IMR-90 (cell line): ENCODE data around the gene KIRREL2. TPM values are rescaled to one million over a fixed set of nuclear protein-coding genes. Genes with fewer than 3 reads are reported as not detected.

ENCODE experiments used
- ATAC-seq: fragments of 200-7000 bp; cut with Tn5 transposase; 2 replicates; pipeline ENCODE4 v1.9.1; 2020; ENCODE audit warnings: low read depth, mild to moderate bottlenecking, moderate library complexity
- BruUV-seq: library from RNA; stranded (reverse); fragments of 400-500 nt; replicated peaks from 2 replicates; lab custom pipeline; 2021; lab: Mats Ljungman, UMichigan
- CTCF ChIA-PET: fragments of 300-600 bp; formaldehyde crosslinking; extraction: SDS; loops from one replicate; lab custom pipeline; 2021; ENCODE audit warnings: antibody characterized with exemption; lab: Yijun Ruan, JAX
- POLR2A ChIA-PET: fragments of 300-600 bp; sonication (Branson Sonifier 250); formaldehyde crosslinking; loops from one replicate; lab custom pipeline; 2022; ENCODE audit warnings: antibody characterized with exemption; ENCODE audit not compliant: unreplicated experiment; lab: Charles Lee
- DNase-seq: peaks from one replicate; pipeline ENCODE4 v3.0.0; 2013
- H2AFZ ChIP-seq: replicated peaks from 2 replicates; pipeline ENCODE3; 2013; ENCODE audit warnings: low read length, mild to moderate bottlenecking; ENCODE audit not compliant: poor library complexity
- H2AK5ac ChIP-seq: 2 replicates; pipeline ENCODE4 v1.6.1; 2013; ENCODE audit warnings: low read depth, low read length, inconsistent platforms
- H2AK9ac ChIP-seq: replicated peaks from 2 replicates; pipeline ENCODE3; 2013; ENCODE audit warnings: mild to moderate bottlenecking, low read depth, low read length, moderate library complexity; ENCODE audit not compliant: poor library complexity
- H2BK120ac ChIP-seq: 2 replicates; pipeline ENCODE4 v1.6.1; 2013; ENCODE audit warnings: low read depth, low read length, inconsistent platforms
- H2BK15ac ChIP-seq: 3 replicates; pipeline ENCODE4 v1.6.1; 2013; ENCODE audit warnings: low read depth, low read length, inconsistent platforms
- H2BK20ac ChIP-seq: 2 replicates; pipeline ENCODE4 v1.6.1; 2013; ENCODE audit warnings: low read depth, mild to moderate bottlenecking, inconsistent platforms, low read length, moderate library complexity
- H2BK5ac ChIP-seq: 2 replicates; pipeline ENCODE4 v1.6.1; 2013; ENCODE audit warnings: mild to moderate bottlenecking, low read depth, low read length, inconsistent platforms; ENCODE audit not compliant: poor library complexity, severe bottlenecking
- H3K14ac ChIP-seq: replicated peaks from 2 replicates; pipeline ENCODE4 v1.6.1; 2013; ENCODE audit warnings: low read depth, low read length, inconsistent platforms
- H3K18ac ChIP-seq: 2 replicates; pipeline ENCODE4 v1.6.1; 2013; ENCODE audit warnings: low read depth, low read length, control low read depth
- H3K23ac ChIP-seq: 2 replicates; pipeline ENCODE4 v1.6.1; 2013; ENCODE audit warnings: low read depth, low read length, inconsistent platforms
- H3K27ac ChIP-seq: 2 replicates; pipeline ENCODE4 v1.5.1; 2013; ENCODE audit warnings: mild to moderate bottlenecking, control low read depth, low read length; ENCODE audit not compliant: insufficient read depth
- H3K27me3 ChIP-seq: 2 replicates; pipeline ENCODE4 v1.6.1; 2013; ENCODE audit warnings: low read length; ENCODE audit not compliant: control insufficient read depth, insufficient read depth
- H3K36me3 ChIP-seq: 2 replicates; pipeline ENCODE4 v1.6.1; 2013; ENCODE audit warnings: low read length, mixed read lengths; ENCODE audit not compliant: control insufficient read depth, insufficient read depth
- H3K4ac ChIP-seq: 2 replicates; pipeline ENCODE4 v1.6.1; 2013; ENCODE audit warnings: low read depth, low read length, inconsistent platforms
- H3K4me1 ChIP-seq: 2 replicates; pipeline ENCODE4 v1.6.1; 2013; ENCODE audit warnings: low read length, mixed read lengths; ENCODE audit not compliant: control insufficient read depth, insufficient read depth
- H3K4me2 ChIP-seq: 2 replicates; pipeline ENCODE4 v1.6.1; 2013; ENCODE audit warnings: low read depth, mild to moderate bottlenecking, control low read depth, low read length, moderate library complexity
- H3K4me3 ChIP-seq: 2 replicates; pipeline ENCODE4 v1.5.1; 2013; ENCODE audit warnings: low read depth, mild to moderate bottlenecking, control low read depth, low read length, moderate library complexity; ENCODE audit not compliant: insufficient read depth
- H3K56ac ChIP-seq: 2 replicates; pipeline ENCODE4 v1.6.1; 2013; ENCODE audit warnings: low read length, inconsistent platforms; ENCODE audit not compliant: insufficient read depth; ENCODE audit errors: extremely low read depth
- H3K79me1 ChIP-seq, 2 experiments: 2 replicates each; pipeline ENCODE4 v1.6.1; 2013; ENCODE audit warnings: low read length in 2 of 2, inconsistent platforms in 1 of 2, low read depth in 1 of 2
- H3K9ac ChIP-seq: 2 replicates; pipeline ENCODE4 v1.6.1; 2013; ENCODE audit warnings: low read depth, low read length, control low read depth
- H3K9me1 ChIP-seq: 2 replicates; pipeline ENCODE4 v1.6.1; 2013; ENCODE audit warnings: low read length, inconsistent platforms; ENCODE audit not compliant: insufficient read depth
- H3K9me3 ChIP-seq: 2 replicates; pipeline ENCODE4 v1.6.1; 2013; ENCODE audit warnings: low read length; ENCODE audit not compliant: control insufficient read depth, insufficient read depth
- H4K20me1 ChIP-seq: 2 replicates; pipeline ENCODE4 v1.6.1; 2013; ENCODE audit warnings: low read length, inconsistent platforms; ENCODE audit not compliant: insufficient read depth
- H4K5ac ChIP-seq: 2 replicates; pipeline ENCODE4 v1.6.1; 2013; ENCODE audit warnings: mild to moderate bottlenecking, low read depth, low read length, control low read depth
- H4K8ac ChIP-seq, 2 experiments: 2 replicates each; pipeline ENCODE4 v1.6.1; 2013; ENCODE audit warnings: low read depth in 2 of 2, low read length in 2 of 2, control low read depth in 1 of 2, inconsistent platforms in 1 of 2
- H4K91ac ChIP-seq: 2 replicates; pipeline ENCODE4 v1.6.1; 2013; ENCODE audit warnings: low read depth, low read length, inconsistent platforms; ENCODE audit not compliant: insufficient read depth
- BHLHE40 ChIP-seq: fragments of 150-350 bp; IDR thresholded peaks from 2 replicates; pipeline ENCODE4 v1.6.1; 2016; ENCODE audit warnings: mild to moderate bottlenecking, low read depth, low read length
- CEBPB ChIP-seq: IDR thresholded peaks from 2 replicates; pipeline ENCODE4 v1.6.1; 2012; ENCODE audit warnings: low read depth, low read length, improper control_type of control experiment
- CHD1 ChIP-seq: IDR thresholded peaks from 2 replicates; pipeline ENCODE4 v1.6.1; 2012; ENCODE audit warnings: low read depth, low read length, improper control_type of control experiment
- FOS ChIP-seq: fragments of 150-350 bp; IDR thresholded peaks from 2 replicates; pipeline ENCODE4 v1.6.1; 2016; ENCODE audit warnings: low read depth, low read length
- MAFK ChIP-seq: IDR thresholded peaks from 2 replicates; pipeline ENCODE4 v1.6.1; 2012; ENCODE audit warnings: low read depth, low read length, improper control_type of control experiment
- MAZ ChIP-seq: IDR thresholded peaks from 2 replicates; pipeline ENCODE4 v1.6.1; 2012; ENCODE audit warnings: low read depth, mild to moderate bottlenecking, low read length, improper control_type of control experiment, moderate library complexity, borderline replicate concordance
- MXI1 ChIP-seq: IDR thresholded peaks from 2 replicates; pipeline ENCODE4 v1.6.1; 2012; ENCODE audit warnings: low read depth, mild to moderate bottlenecking, low read length, moderate library complexity, borderline replicate concordance
- NFE2L2 ChIP-seq: fragments of 150-350 bp; IDR thresholded peaks from 2 replicates; pipeline ENCODE4 v1.6.1; 2016; ENCODE audit warnings: low read depth, mild to moderate bottlenecking, low read length
- POLR2A ChIP-seq: IDR thresholded peaks from 2 replicates; pipeline ENCODE4 v1.6.1; 2012; ENCODE audit warnings: mild to moderate bottlenecking, low read depth, low read length
- RAD21 ChIP-seq: IDR thresholded peaks from 2 replicates; pipeline ENCODE4 v1.6.1; 2012; ENCODE audit warnings: low read length, improper control_type of control experiment
- RCOR1 ChIP-seq: IDR thresholded peaks from 2 replicates; pipeline ENCODE4 v1.6.1; 2012; ENCODE audit warnings: mild to moderate bottlenecking, low read length, improper control_type of control experiment; ENCODE audit not compliant: insufficient replicate concordance
- RFX5 ChIP-seq: IDR thresholded peaks from 2 replicates; pipeline ENCODE4 v1.8.0; 2012; ENCODE audit warnings: low read depth, mild to moderate bottlenecking, low read length, moderate library complexity
- SMC3 ChIP-seq: fragments of 150-350 bp; IDR thresholded peaks from 2 replicates; pipeline ENCODE4 v1.6.1; 2016; ENCODE audit warnings: low read depth, mild to moderate bottlenecking, antibody characterized with exemption, low read length, moderate library complexity
- WGBS, 2 experiments: methylation state at CpG; one replicate each; pipeline versions ENCODE4 v1.1.5 to v1.1.7; 2013; ENCODE audit warnings: missing lambda C conversion rate in 2 of 2; ENCODE audit not compliant: insufficient read length in 1 of 2; ENCODE audit errors: extremely low coverage in 2 of 2; 5-methylcytosine and 5-hydroxymethylcytosine counted together
- dilution Hi-C: fragments of 300-500 bp; cut with HindIII; formaldehyde crosslinking; loops from one replicate; pipeline ENCODE4 v1.14.3; 2018; ENCODE audit warnings: low sequenced_read_pairs; ENCODE audit not compliant: unreplicated experiment
- in situ Hi-C: fragments of 300-500 bp; cut with MboI; formaldehyde crosslinking; loops from 3 replicates; pipeline ENCODE4 v1.14.3; 2019; ENCODE audit warnings: low sequenced_read_pairs, inconsistent platforms, mixed read lengths
- intact Hi-C: fragments of 100-400 bp; cut with micrococcal nuclease; formaldehyde crosslinking; loops from 2 replicates; pipeline ENCODE4 v1.10.0; 2022
- polyA plus RNA-seq, 3 experiments: library from polyadenylated mRNA; depleted of rRNA; stranded (reverse); fragments of >200 nt; gene quantifications; 2 replicates each; pipeline ENCODE4 v1.2.3, GENCODE V29; 2012; ENCODE audit warnings: low replicate concordance in 1 of 3
- total RNA-seq: library from RNA; depleted of rRNA; stranded (reverse); fragments of >200 nt; gene quantifications from 2 replicates; pipeline ENCODE4 v1.2.3, GENCODE V29; 2012
- TF ChIP-seq, protein P1 (sequence below): fragments of 150-350 bp; IDR thresholded peaks from 2 replicates; pipeline ENCODE4 v1.6.1; 2017; ENCODE audit warnings: mild to moderate bottlenecking, antibody characterized with exemption, low read length, low read depth
- TF ChIP-seq, protein P2 (sequence below): conservative IDR thresholded peaks from 2 replicates; pipeline ENCODE4 v1.5.1; 2012; ENCODE audit warnings: mild to moderate bottlenecking, low read depth, low read length, improper control_type of control experiment
- TF ChIP-seq, protein P3 (sequence below): fragments of 150-350 bp; IDR thresholded peaks from 2 replicates; pipeline ENCODE4 v1.6.1; 2016; ENCODE audit warnings: low read depth, mild to moderate bottlenecking, low read length, moderate library complexity, borderline replicate concordance

The KIRREL2 gene
- total and polyA plus RNA-seq, 2 of the 4 experiments (the other 2 are of a cell fraction): not detected

DNA sequence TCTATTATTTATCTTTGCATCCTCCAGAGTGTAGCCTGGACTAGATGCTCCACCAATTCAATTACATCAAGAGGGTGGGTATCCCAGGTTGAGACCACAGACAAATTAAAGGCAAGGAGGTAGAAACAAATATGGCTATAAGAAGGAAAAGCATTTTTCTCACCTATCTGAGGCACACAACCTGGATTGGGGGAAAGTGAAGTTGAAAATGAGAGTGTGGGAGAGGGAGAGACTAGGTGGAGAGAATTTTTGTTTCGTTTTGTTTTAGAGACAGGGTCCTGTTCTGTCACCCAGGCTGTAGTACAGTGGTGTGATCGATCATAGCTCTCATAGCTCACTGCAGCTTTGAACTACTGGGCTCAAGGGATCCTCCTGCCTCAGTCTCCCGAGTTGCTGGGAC, 38.3 kb upstream of the KIRREL2 start:
- Histone ChIP-seq H3K9me3 (no peaks in the 10 kb centered on the region), H3K14ac (no peak overlapping the region), H2BK120ac (no peak overlapping the region), H3K36me3 (no peaks in the 10 kb centered on the region), H3K4ac (no peak overlapping the region), H3K56ac (no peak overlapping the region), H3K9me1 (no peaks in the 10 kb centered on the region), H2AK5ac (no peak overlapping the region), H3K23ac (no peak overlapping the region), H3K4me3 (no peak overlapping the region), H3K27ac (no peak overlapping the region), H2AFZ (no peak overlapping the region), H3K79me1 (no peaks in the 10 kb centered on the region), H2BK15ac (no peak overlapping the region), H2BK5ac (no peak overlapping the region), H4K91ac (no peak overlapping the region), H4K20me1 (no peaks in the 10 kb centered on the region), H4K8ac (no peak overlapping the region), H2BK20ac (no peak overlapping the region), H2AK9ac (no peak overlapping the region), H3K4me2 (no peak overlapping the region), H3K18ac (no peak overlapping the region), H3K9ac (no peak overlapping the region), H3K27me3 (peaks cover 11% of the 10 kb centered on the region; the same call in 1 of the 2 replicates), H4K5ac (no peak overlapping the region), H3K4me1 (no peaks in the 10 kb centered on the region)
- WGBS, 2 experiments: no CpG with 5 or more reads among the region's 3 CpGs
- no TSS peak for BruUV-seq
- no peak for TF ChIP-seq RAD21
- TF ChIP-seq, protein P1, sequence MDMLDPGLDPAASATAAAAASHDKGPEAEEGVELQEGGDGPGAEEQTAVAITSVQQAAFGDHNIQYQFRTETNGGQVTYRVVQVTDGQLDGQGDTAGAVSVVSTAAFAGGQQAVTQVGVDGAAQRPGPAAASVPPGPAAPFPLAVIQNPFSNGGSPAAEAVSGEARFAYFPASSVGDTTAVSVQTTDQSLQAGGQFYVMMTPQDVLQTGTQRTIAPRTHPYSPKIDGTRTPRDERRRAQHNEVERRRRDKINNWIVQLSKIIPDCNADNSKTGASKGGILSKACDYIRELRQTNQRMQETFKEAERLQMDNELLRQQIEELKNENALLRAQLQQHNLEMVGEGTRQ: no peak
- TF ChIP-seq CHD1: no peak
- TF ChIP-seq MAZ: no peak
- TF ChIP-seq, protein P2, sequence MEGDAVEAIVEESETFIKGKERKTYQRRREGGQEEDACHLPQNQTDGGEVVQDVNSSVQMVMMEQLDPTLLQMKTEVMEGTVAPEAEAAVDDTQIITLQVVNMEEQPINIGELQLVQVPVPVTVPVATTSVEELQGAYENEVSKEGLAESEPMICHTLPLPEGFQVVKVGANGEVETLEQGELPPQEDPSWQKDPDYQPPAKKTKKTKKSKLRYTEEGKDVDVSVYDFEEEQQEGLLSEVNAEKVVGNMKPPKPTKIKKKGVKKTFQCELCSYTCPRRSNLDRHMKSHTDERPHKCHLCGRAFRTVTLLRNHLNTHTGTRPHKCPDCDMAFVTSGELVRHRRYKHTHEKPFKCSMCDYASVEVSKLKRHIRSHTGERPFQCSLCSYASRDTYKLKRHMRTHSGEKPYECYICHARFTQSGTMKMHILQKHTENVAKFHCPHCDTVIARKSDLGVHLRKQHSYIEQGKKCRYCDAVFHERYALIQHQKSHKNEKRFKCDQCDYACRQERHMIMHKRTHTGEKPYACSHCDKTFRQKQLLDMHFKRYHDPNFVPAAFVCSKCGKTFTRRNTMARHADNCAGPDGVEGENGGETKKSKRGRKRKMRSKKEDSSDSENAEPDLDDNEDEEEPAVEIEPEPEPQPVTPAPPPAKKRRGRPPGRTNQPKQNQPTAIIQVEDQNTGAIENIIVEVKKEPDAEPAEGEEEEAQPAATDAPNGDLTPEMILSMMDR: no peak
- no peak for TF ChIP-seq RFX5
- no peak for TF ChIP-seq MAFK
- TF ChIP-seq RCOR1: no peak
- no peak for TF ChIP-seq POLR2A
- no peak for TF ChIP-seq FOS
- TF ChIP-seq CEBPB: no peak
- TF ChIP-seq, protein P3, sequence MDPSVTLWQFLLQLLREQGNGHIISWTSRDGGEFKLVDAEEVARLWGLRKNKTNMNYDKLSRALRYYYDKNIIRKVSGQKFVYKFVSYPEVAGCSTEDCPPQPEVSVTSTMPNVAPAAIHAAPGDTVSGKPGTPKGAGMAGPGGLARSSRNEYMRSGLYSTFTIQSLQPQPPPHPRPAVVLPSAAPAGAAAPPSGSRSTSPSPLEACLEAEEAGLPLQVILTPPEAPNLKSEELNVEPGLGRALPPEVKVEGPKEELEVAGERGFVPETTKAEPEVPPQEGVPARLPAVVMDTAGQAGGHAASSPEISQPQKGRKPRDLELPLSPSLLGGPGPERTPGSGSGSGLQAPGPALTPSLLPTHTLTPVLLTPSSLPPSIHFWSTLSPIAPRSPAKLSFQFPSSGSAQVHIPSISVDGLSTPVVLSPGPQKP: no peak
- TF ChIP-seq SMC3: no peak
- TF ChIP-seq MXI1: no peak
- no peak for TF ChIP-seq BHLHE40
- no peak for TF ChIP-seq NFE2L2
- intact Hi-C loops: no loop called here
- in situ Hi-C loops: no loop called here
- ATAC-seq (no peak), DNase-seq (no peak)
- dilution Hi-C loops: no loop called here
- POLR2A ChIA-PET: no interaction called here
- CTCF ChIA-PET: no interaction called here
